ENCODE data around the gene ARL16.

The ARL16 gene

DNA sequence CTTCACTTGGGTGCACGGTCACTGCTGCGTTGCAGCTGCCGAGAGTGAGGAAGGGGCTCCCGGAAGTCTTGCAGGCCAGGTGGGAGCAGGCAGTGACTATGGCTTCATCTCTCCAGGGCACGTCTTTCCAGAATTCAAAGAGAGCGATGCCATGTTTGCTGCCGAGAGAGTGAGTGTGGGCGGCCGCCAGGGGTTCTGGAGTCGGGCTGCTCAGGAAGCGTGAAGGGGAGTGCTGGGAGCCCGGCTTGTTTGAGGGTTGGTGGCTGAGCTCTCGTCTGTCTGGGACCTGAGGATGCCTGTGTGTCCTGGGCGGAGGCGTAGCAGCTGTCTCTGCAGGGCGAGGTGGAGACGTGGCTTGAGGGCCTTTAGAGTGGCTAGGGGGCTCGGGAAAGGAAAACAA lies 6.5 kb upstream of the ARL16 start:
- H3K9me3 ChIP-seq (ENCODE audit: control insufficient read depth, low read length) = no peaks in the 10 kb centered on the region
- no peak overlapping the region for H3K23ac ChIP-seq (ENCODE audit: low read length in 2 of 2)
- no peak overlapping the region for H2BK12ac ChIP-seq (ENCODE audit: low read length in 2 of 2)
- H3K36me3 ChIP-seq (ENCODE audit: control insufficient read depth in 1 of 2, insufficient read depth in 2 of 2, low read depth in 1 of 2, low read length in 2 of 2) = peaks cover 92 to 95% of the 10 kb centered on the region in 2 experiments
- no peak overlapping the region for H3K18ac ChIP-seq (ENCODE audit: low read depth in 1 of 2, low read length in 2 of 2)
- H2BK5ac ChIP-seq (ENCODE audit: low read depth, low read length, poor library complexity, severe bottlenecking) = no peak overlapping the region
- H3K4me2 ChIP-seq (ENCODE audit: low read length, poor library complexity, severe bottlenecking) = no peak overlapping the region
- H3K9ac ChIP-seq (ENCODE audit: low read length) = no peak overlapping the region
- H3K27ac ChIP-seq (ENCODE audit: low read length, poor library complexity, severe bottlenecking) = no peak overlapping the region
- H3K4ac ChIP-seq (ENCODE audit: low read depth in 1 of 2, low read length in 2 of 2) = no peak overlapping the region
- no peak overlapping the region for H2AFZ ChIP-seq (ENCODE audit: low read depth, low read length)
- no peak overlapping the region for H3K14ac ChIP-seq (ENCODE audit: low read length in 2 of 2)
- H2BK15ac ChIP-seq (ENCODE audit: low read depth, poor library complexity, severe bottlenecking) = no peak overlapping the region
- no peak overlapping the region for H4K91ac ChIP-seq (ENCODE audit: low read length)
- H4K8ac ChIP-seq (ENCODE audit: low read length) = no peak overlapping the region
- WGBS = 96% methylated on average over 18 of the region's 18 CpGs
- H3K27me3 ChIP-seq (ENCODE audit: control insufficient read depth in 1 of 2, insufficient read depth in 1 of 2, low read length in 2 of 2) = no peaks in the 10 kb centered on the region
- no peak for DNase-seq
- H2BK120ac ChIP-seq (ENCODE audit: low read depth, low read length) = no peak overlapping the region
- peaks cover 32% of the 10 kb centered on the region for H3K79me1 ChIP-seq (replicated peaks; ENCODE audit: low read length, poor library complexity, severe bottlenecking)
- no peak overlapping the region for H3K4me3 ChIP-seq (ENCODE audit: insufficient read depth in 1 of 2, low read depth in 1 of 2, low read length in 2 of 2)
- H3K4me1 ChIP-seq (ENCODE audit: control insufficient read depth, insufficient read depth, low read depth, low read length) = peaks cover 18% of the 10 kb centered on the region
- H2AK5ac ChIP-seq (ENCODE audit: low read length, severe bottlenecking) = no peak overlapping the region

DNA sequence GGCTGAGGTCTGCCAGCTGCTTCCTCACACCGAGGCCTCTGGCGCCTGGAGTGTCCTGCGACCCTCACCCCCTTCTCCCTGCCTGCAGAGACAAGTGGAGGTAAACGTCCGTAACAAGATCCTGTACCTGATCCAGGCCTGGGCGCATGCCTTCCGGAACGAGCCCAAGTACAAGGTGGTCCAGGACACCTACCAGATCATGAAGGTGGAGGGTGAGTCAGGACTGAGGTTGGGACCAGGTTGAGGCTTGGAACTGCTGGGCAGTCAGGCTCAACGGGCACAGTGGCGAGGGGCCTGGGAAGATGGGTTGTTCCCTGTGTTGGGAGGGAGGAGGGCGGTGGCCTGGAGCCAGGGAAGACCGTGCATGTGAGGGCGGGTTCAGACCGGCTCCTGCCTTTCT lies 5.0 kb upstream of the ARL16 start:
- Histone ChIP-seq H4K8ac (ENCODE audit: low read length) (no peak overlapping the region), H2BK12ac (ENCODE audit: low read length in 2 of 2) (no peak overlapping the region), H3K14ac (ENCODE audit: low read length in 2 of 2) (no peak overlapping the region), H2BK5ac (ENCODE audit: low read depth, low read length, poor library complexity, severe bottlenecking) (no peak overlapping the region), H3K4me2 (ENCODE audit: low read length, poor library complexity, severe bottlenecking) (no peak overlapping the region), H3K9me3 (ENCODE audit: control insufficient read depth, low read length) (no peaks in the 10 kb centered on the region), H2AFZ (ENCODE audit: low read depth, low read length) (no peak overlapping the region), H3K4ac (ENCODE audit: low read depth in 1 of 2, low read length in 2 of 2) (no peak overlapping the region), H3K27ac (ENCODE audit: low read length, poor library complexity, severe bottlenecking) (no peak overlapping the region), H3K18ac (ENCODE audit: low read depth in 1 of 2, low read length in 2 of 2) (no peak overlapping the region), H2BK15ac (ENCODE audit: low read depth, poor library complexity, severe bottlenecking) (no peak overlapping the region), H3K79me1 (replicated peaks; ENCODE audit: low read length, poor library complexity, severe bottlenecking) (peaks cover 22% of the 10 kb centered on the region), H3K4me1 (ENCODE audit: control insufficient read depth, insufficient read depth, low read depth, low read length) (peaks cover 22% of the 10 kb centered on the region), H2AK5ac (ENCODE audit: low read length, severe bottlenecking) (no peak overlapping the region), H4K91ac (ENCODE audit: low read length) (peak overlapping the region; percentile 8), H3K4me3 (ENCODE audit: insufficient read depth in 1 of 2, low read depth in 1 of 2, low read length in 2 of 2) (no peak overlapping the region), H3K27me3 (ENCODE audit: control insufficient read depth in 1 of 2, insufficient read depth in 1 of 2, low read length in 2 of 2) (no peaks in the 10 kb centered on the region), H3K9ac (ENCODE audit: low read length) (no peak overlapping the region), H3K36me3 (ENCODE audit: control insufficient read depth in 1 of 2, insufficient read depth in 2 of 2, low read depth in 1 of 2, low read length in 2 of 2) (peaks cover 78 to 80% of the 10 kb centered on the region in 2 experiments), H2BK120ac (ENCODE audit: low read depth, low read length) (no peak overlapping the region), H3K23ac (ENCODE audit: low read length in 2 of 2) (no peak overlapping the region)
- WGBS = 95% methylated on average over 14 of the region's 14 CpGs
- no peak for DNase-seq

DNA sequence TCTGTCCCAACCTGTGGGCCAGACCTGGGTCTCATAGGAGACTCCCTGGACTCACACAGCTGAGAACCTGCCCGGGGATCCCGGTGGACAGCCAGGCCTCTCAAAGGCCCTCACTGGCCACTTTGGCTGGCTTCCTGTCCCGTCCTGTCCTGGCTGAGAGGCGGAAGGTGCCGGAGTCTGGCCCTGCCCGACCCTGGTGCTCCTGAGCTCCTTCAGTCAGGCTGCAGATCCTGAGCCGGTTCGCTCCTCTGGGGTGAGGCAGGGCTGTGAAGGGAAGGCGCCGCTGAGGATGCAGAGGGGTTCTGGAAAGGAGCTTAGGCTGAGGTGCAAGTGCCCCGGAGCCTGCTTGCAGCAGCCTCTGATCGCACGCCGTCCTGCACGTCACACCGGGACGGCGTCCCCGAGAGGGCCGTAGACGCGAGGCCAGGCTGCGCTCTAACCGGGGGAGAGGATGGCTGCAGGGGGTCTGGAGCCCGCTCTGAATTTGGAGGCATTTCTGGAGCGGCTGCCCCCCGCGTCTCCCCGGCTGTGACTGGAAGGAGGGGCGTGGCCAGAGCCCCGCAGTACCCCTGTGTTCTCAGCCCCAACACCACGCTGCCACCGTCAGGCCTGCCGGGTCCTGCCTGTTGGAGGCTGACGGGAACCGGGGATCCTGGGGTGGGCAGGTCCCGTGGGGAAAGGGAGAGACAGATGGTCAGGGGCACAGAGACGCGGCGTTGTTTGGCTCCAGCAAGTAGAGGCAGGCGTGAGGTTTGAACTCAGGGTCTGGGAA lies 4.4 kb upstream of the ARL16 start:
- Histone ChIP-seq H4K91ac (ENCODE audit: low read length) (no peak overlapping the region), H3K27ac (ENCODE audit: low read length, poor library complexity, severe bottlenecking) (no peak overlapping the region), H2BK15ac (ENCODE audit: low read depth, poor library complexity, severe bottlenecking) (no peak overlapping the region), H3K9me3 (ENCODE audit: control insufficient read depth, low read length) (no peaks in the 10 kb centered on the region), H2BK120ac (ENCODE audit: low read depth, low read length) (no peak overlapping the region), H3K4ac (ENCODE audit: low read depth in 1 of 2, low read length in 2 of 2) (no peak overlapping the region), H3K23ac (ENCODE audit: low read length in 2 of 2) (no peak overlapping the region), H3K4me1 (ENCODE audit: control insufficient read depth, insufficient read depth, low read depth, low read length) (peaks cover 22% of the 10 kb centered on the region), H3K79me1 (replicated peaks; ENCODE audit: low read length, poor library complexity, severe bottlenecking) (peaks cover 18% of the 10 kb centered on the region), H3K14ac (ENCODE audit: low read length in 2 of 2) (no peak overlapping the region), H3K27me3 (ENCODE audit: control insufficient read depth in 1 of 2, insufficient read depth in 1 of 2, low read length in 2 of 2) (no peaks in the 10 kb centered on the region), H2AK5ac (ENCODE audit: low read length, severe bottlenecking) (no peak overlapping the region), H2AFZ (ENCODE audit: low read depth, low read length) (no peak overlapping the region), H3K18ac (ENCODE audit: low read depth in 1 of 2, low read length in 2 of 2) (no peak overlapping the region), H3K4me2 (ENCODE audit: low read length, poor library complexity, severe bottlenecking) (no peak overlapping the region), H2BK12ac (ENCODE audit: low read length in 2 of 2) (no peak overlapping the region), H3K36me3 (ENCODE audit: control insufficient read depth in 1 of 2, insufficient read depth in 2 of 2, low read depth in 1 of 2, low read length in 2 of 2) (peaks cover 73% of the 10 kb centered on the region in 2 experiments), H2BK5ac (ENCODE audit: low read depth, low read length, poor library complexity, severe bottlenecking) (no peak overlapping the region), H4K8ac (ENCODE audit: low read length) (no peak overlapping the region), H3K9ac (ENCODE audit: low read length) (no peak overlapping the region), H3K4me3 (ENCODE audit: insufficient read depth in 1 of 2, low read depth in 1 of 2, low read length in 2 of 2) (no peak overlapping the region)
- 97% methylated on average over 41 of the region's 41 CpGs for WGBS
- no peak for DNase-seq

DNA sequence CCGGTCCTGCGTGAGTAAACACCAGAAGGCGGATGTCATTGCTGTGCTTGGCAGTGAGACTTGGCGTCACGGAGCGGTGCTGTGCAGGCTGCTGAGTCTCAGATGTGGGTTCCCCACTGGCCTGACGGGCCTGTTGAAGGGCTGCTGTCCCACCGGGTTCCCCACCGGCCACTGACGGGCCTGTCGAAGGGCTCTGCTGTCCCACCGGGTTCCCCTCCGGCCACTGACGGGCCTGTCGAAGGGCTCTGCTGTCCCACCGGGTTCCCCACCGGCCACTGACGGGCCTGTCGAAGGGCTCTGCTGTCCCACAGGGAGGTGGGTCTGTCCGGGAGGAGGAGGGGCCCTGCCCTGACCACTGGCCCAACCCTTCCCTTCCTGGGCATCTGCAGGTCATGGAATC lies 3.0 kb upstream of the ARL16 start:
- H3K79me1 ChIP-seq (replicated peaks; ENCODE audit: low read length, poor library complexity, severe bottlenecking) = peaks cover 10% of the 10 kb centered on the region
- no peaks in the 10 kb centered on the region for H3K27me3 ChIP-seq (ENCODE audit: control insufficient read depth in 1 of 2, insufficient read depth in 1 of 2, low read length in 2 of 2)
- H3K9me3 ChIP-seq (ENCODE audit: control insufficient read depth, low read length) = no peaks in the 10 kb centered on the region
- no peak overlapping the region for H3K18ac ChIP-seq (ENCODE audit: low read depth in 1 of 2, low read length in 2 of 2)
- no peak overlapping the region for H3K4me2 ChIP-seq (ENCODE audit: low read length, poor library complexity, severe bottlenecking)
- H2AFZ ChIP-seq (ENCODE audit: low read depth, low read length) = no peak overlapping the region
- H3K23ac ChIP-seq (ENCODE audit: low read length in 2 of 2) = no peak overlapping the region
- no peak overlapping the region for H3K27ac ChIP-seq (ENCODE audit: low read length, poor library complexity, severe bottlenecking)
- H4K8ac ChIP-seq (ENCODE audit: low read length) = no peak overlapping the region
- no peak for DNase-seq
- H3K4me1 ChIP-seq (ENCODE audit: control insufficient read depth, insufficient read depth, low read depth, low read length) = peaks cover 32% of the 10 kb centered on the region
- WGBS = 96% methylated on average over 20 of the region's 20 CpGs
- H2AK5ac ChIP-seq (ENCODE audit: low read length, severe bottlenecking) = no peak overlapping the region
- no peak overlapping the region for H3K4ac ChIP-seq (ENCODE audit: low read depth in 1 of 2, low read length in 2 of 2)
- no peak overlapping the region for H2BK12ac ChIP-seq (ENCODE audit: low read length in 2 of 2)
- H2BK120ac ChIP-seq (ENCODE audit: low read depth, low read length) = no peak overlapping the region
- H3K9ac ChIP-seq (ENCODE audit: low read length) = no peak overlapping the region
- H4K91ac ChIP-seq (ENCODE audit: low read length) = no peak overlapping the region
- H2BK5ac ChIP-seq (ENCODE audit: low read depth, low read length, poor library complexity, severe bottlenecking) = no peak overlapping the region
- no peak overlapping the region for H3K4me3 ChIP-seq (ENCODE audit: insufficient read depth in 1 of 2, low read depth in 1 of 2, low read length in 2 of 2)
- no peak overlapping the region for H3K14ac ChIP-seq (ENCODE audit: low read length in 2 of 2)
- H3K36me3 ChIP-seq (ENCODE audit: control insufficient read depth in 1 of 2, insufficient read depth in 2 of 2, low read depth in 1 of 2, low read length in 2 of 2) = peaks cover 61% of the 10 kb centered on the region in 2 experiments
- H2BK15ac ChIP-seq (ENCODE audit: low read depth, poor library complexity, severe bottlenecking) = no peak overlapping the region

All from mesenchymal stem cell (in vitro differentiated cells and primary cell).